Liver (tissue), 9 donors: ENCODE results near the gene TIAM2. TPM values are rescaled to one million over a fixed set of nuclear protein-coding genes. Genes with fewer than 3 reads are reported as not detected.

ENCODE experiments used
- DNase-seq: peaks from one replicate; pipeline ENCODE4 v3.0.0-alpha.2; 2017; ENCODE audit warnings: low spot score
- H3K27ac ChIP-seq, 2 donors: one replicate each; pipeline ENCODE4 v1.7.0; 2013; ENCODE audit warnings: inconsistent platforms in 2 of 2, low read length in 2 of 2, control low read depth in 1 of 2, low read depth in 1 of 2, mild to moderate bottlenecking in 1 of 2
- H3K27me3 ChIP-seq, 4 donors: one replicate each; pipeline versions ENCODE4 v1.6.1 to v1.7.0; 2013; ENCODE audit warnings: low read length in 3 of 4, inconsistent platforms in 1 of 4, mild to moderate bottlenecking in 1 of 4, moderate library complexity in 1 of 4; ENCODE audit not compliant: control insufficient read depth in 4 of 4, insufficient read depth in 4 of 4
- H3K36me3 ChIP-seq, 4 donors: one replicate each; pipeline versions ENCODE4 v1.6.1 to v1.7.0; 2013; ENCODE audit warnings: low read length in 3 of 4, mild to moderate bottlenecking in 3 of 4, low read depth in 1 of 4, moderate library complexity in 1 of 4; ENCODE audit not compliant: control insufficient read depth in 4 of 4, insufficient read depth in 3 of 4
- H3K4me1 ChIP-seq, 4 donors: one replicate each; pipeline versions ENCODE4 v1.6.1 to v1.7.0; 2013; ENCODE audit warnings: low read length in 3 of 4, mild to moderate bottlenecking in 3 of 4, moderate library complexity in 1 of 4; ENCODE audit not compliant: control insufficient read depth in 4 of 4, insufficient read depth in 4 of 4
- H3K4me3 ChIP-seq, 3 donors: one replicate each; pipeline versions ENCODE4 v1.6.1 to v1.7.0; 2013; ENCODE audit warnings: low read length in 3 of 3, control low read depth in 1 of 3, low read depth in 1 of 3, mild to moderate bottlenecking in 1 of 3
- H3K9ac ChIP-seq, 2 donors: one replicate each; pipeline ENCODE4 v1.7.0; 2013; ENCODE audit warnings: low read length in 2 of 2, mild to moderate bottlenecking in 2 of 2, moderate library complexity in 2 of 2, control low read depth in 1 of 2, low read depth in 1 of 2
- H3K9me3 ChIP-seq, 4 donors: one replicate each; pipeline versions ENCODE4 v1.6.1 to v1.7.0; 2013; ENCODE audit warnings: low read length in 3 of 4; ENCODE audit not compliant: control insufficient read depth in 4 of 4
- ATF3 ChIP-seq: IDR thresholded peaks from 2 replicates; pipeline ENCODE4 v1.6.1; 2016; ENCODE audit warnings: antibody characterized with exemption
- CTCF ChIP-seq: fragments of 150-350 bp; IDR thresholded peaks from 2 replicates; pipeline ENCODE4 v1.5.1; 2017; ENCODE audit warnings: improper control_type of control experiment, low read depth, low read length; ENCODE audit not compliant: missing input control
- FOXA1 ChIP-seq: IDR thresholded peaks from 2 replicates; pipeline ENCODE4 v1.6.1; 2016; ENCODE audit warnings: antibody characterized with exemption
- FOXA2 ChIP-seq: IDR thresholded peaks from 2 replicates; pipeline ENCODE4 v1.6.1; 2016; ENCODE audit warnings: antibody characterized with exemption
- GABPA ChIP-seq, 2 donors: IDR thresholded peaks in 1 of 2; conservative IDR thresholded peaks in 1 of 2; 2 replicates each; pipeline ENCODE4 v1.6.1; 2016; ENCODE audit warnings: antibody characterized with exemption in 2 of 2, mild to moderate bottlenecking in 1 of 2, moderate library complexity in 1 of 2
- HNF4A ChIP-seq, 2 donors: conservative IDR thresholded peaks; 2 replicates each; pipeline ENCODE4 v1.6.1; 2016; ENCODE audit warnings: antibody characterized with exemption in 2 of 2, mild to moderate bottlenecking in 2 of 2
- RAD21 ChIP-seq, 2 donors: IDR thresholded peaks; 2 replicates each; pipeline ENCODE4 v1.6.1; 2016; ENCODE audit warnings: antibody characterized with exemption in 2 of 2, mild to moderate bottlenecking in 2 of 2
- REST ChIP-seq: IDR thresholded peaks from 2 replicates; pipeline ENCODE4 v1.6.1; 2016; ENCODE audit warnings: antibody characterized with exemption, mild to moderate bottlenecking
- whole genome bisulfite sequencing: extraction: QIAGEN DNeasy Blood & Tissue Kit; methylation state at CpG from one replicate; pipeline ENCODE4 v1.1.7; 2013; 5-methylcytosine and 5-hydroxymethylcytosine counted together
- polyA plus RNA-seq, 2 donors: library from polyadenylated mRNA; stranded (reverse) in 1 of 2; unstranded in 1 of 2; fragments of 200-250 nt in 1 of 2; fragments of >200 nt in 1 of 2; fragmentation: Nextera tagmentation in 1 of 2; extraction: Ambion mirVana in 1 of 2; gene quantifications; one replicate each; pipeline versions ENCODE4 v1.2.1 to v1.2.3, GENCODE V29; 2013 to 2015
- total RNA-seq, 2 donors: library from RNA; depleted of rRNA; stranded (reverse); fragments of >200 nt; gene quantifications; one replicate each; pipeline ENCODE4 v1.2.3, GENCODE V29; 2014
- donor health status: healthy.
- donor health status: healthy.
- donor health status: healthy.
- donor health status: healthy.
- donor health status: healthy.

The TIAM2 gene
- total and polyA plus RNA-seq, 4 donors, result 0.62 to 3.7 (median 2.4) TPM

- Histone ChIP-seq H3K4me3 (no peak overlapping the region), H3K27me3 (no peaks in the 10 kb centered on the region), H3K9me3 (no peaks in the 10 kb centered on the region), H3K4me1 (no peaks in the 10 kb centered on the region), H3K36me3 (no peaks in the 10 kb centered on the region), H3K27ac (no peak overlapping the region), H3K9ac (no peak overlapping the region)
- 72% methylated on average over 11 of the region's 11 CpGs for WGBS
- TF ChIP-seq GABPA (IDR thresholded peaks at IDR 0.05 in 1 of 2, conservative IDR thresholded peaks at IDR 0.05 in 1 of 2), result no peak
- TF ChIP-seq HNF4A (conservative IDR thresholded peaks at IDR 0.05), result no peak
- TF ChIP-seq ATF3, result no peak
- TF ChIP-seq RAD21 (IDR thresholded peaks at IDR 0.05), result no peak
- TF ChIP-seq FOXA1, result no peak
- no peak for TF ChIP-seq FOXA2
- no peak for TF ChIP-seq REST
- no peak for DNase-seq
These were observed 113.1 kb downstream of the TIAM2 start for GRCh38 chr6:155108070-155108820.

- H3K4me1 ChIP-seq, result no peaks in the 10 kb centered on the region
- H3K36me3 ChIP-seq, result no peaks in the 10 kb centered on the region
- H3K27ac ChIP-seq, result no peak overlapping the region
- H3K9ac ChIP-seq, result no peak overlapping the region
- H3K4me3 ChIP-seq, result no peak overlapping the region
- no peak for TF ChIP-seq ATF3
- no peak for DNase-seq
- H3K9me3 ChIP-seq, result no peaks in the 10 kb centered on the region
- 70% methylated on average over 2 of the region's 2 CpGs for WGBS
- no peaks in the 10 kb centered on the region for H3K27me3 ChIP-seq
These were observed 115.6 kb downstream of the TIAM2 start for GRCh38 chr6:155110721-155111120.

GRCh38 chr6:155112757-155113156 is 117.6 kb downstream of the TIAM2 start:
- Histone ChIP-seq H3K9ac (no peak overlapping the region), H3K27me3 (no peaks in the 10 kb centered on the region), H3K4me1 (no peaks in the 10 kb centered on the region), H3K27ac (no peak overlapping the region), H3K36me3 (no peaks in the 10 kb centered on the region), H3K4me3 (no peak overlapping the region), H3K9me3 (no peaks in the 10 kb centered on the region)
- 71% methylated on average over 7 of the region's 7 CpGs for WGBS
- no peak for DNase-seq
- TF ChIP-seq CTCF (no peak), FOXA2 (no peak)
